Panc1 (cell line): ENCODE measurements around the gene KCNMA1.
A peak's percentile ranks its signal among the peaks of the same experiment; 100 is the strongest.

Source experiments
- CTCF ChIP-seq: fragments of 450-650 bp; IDR thresholded peaks from 2 replicates; pipeline ENCODE4 v1.5.1; 2017; ENCODE audit warnings: mild to moderate bottlenecking
- REST ChIP-seq, 2 experiments: IDR thresholded peaks; 2 replicates each; pipeline ENCODE4 v1.6.1; 2011 to 2012; ENCODE audit warnings: low read depth in 2 of 2, control low read depth in 1 of 2, low read length in 1 of 2, mild to moderate bottlenecking in 1 of 2, moderate library complexity in 1 of 2; ENCODE audit not compliant: insufficient read depth in 1 of 2
- SIN3A ChIP-seq: IDR thresholded peaks from 2 replicates; pipeline ENCODE4 v1.6.1; 2012; ENCODE audit warnings: low read depth, mild to moderate bottlenecking, low read length, moderate library complexity, borderline replicate concordance; ENCODE audit not compliant: insufficient read depth

GRCh38 chr10:77392851-77393250, 244.8 kb downstream of the KCNMA1 start:
- TF ChIP-seq SIN3A (0 out of 2 replicates have a peak, but pooled peaks have one; percentile 2), CTCF (no peak), REST (IDR thresholded peaks at IDR 0.05; ENCODE audit: insufficient read depth in 1 of 2, low read depth in 2 of 2, low read length in 1 of 2) (no peak)
